GM20000 (cell line): ENCODE results near the gene FXYD4.

Experiments
- DNase-seq: peaks from one replicate; pipeline ENCODE4 v3.0.0; 2012; ENCODE audit warnings: low spot score
- TF ChIP-seq, protein P1 (sequence below): IDR thresholded peaks from 2 replicates; pipeline ENCODE4 v1.5.1; 2012; ENCODE audit warnings: mild to moderate bottlenecking, control low read depth; ENCODE audit errors: extremely low read depth, missing control alignments

FXYD4 gene

GRCh38 chr10:43360086-43360485 lies 11.3 kb upstream of the FXYD4 start:
- TF ChIP-seq, protein P1, sequence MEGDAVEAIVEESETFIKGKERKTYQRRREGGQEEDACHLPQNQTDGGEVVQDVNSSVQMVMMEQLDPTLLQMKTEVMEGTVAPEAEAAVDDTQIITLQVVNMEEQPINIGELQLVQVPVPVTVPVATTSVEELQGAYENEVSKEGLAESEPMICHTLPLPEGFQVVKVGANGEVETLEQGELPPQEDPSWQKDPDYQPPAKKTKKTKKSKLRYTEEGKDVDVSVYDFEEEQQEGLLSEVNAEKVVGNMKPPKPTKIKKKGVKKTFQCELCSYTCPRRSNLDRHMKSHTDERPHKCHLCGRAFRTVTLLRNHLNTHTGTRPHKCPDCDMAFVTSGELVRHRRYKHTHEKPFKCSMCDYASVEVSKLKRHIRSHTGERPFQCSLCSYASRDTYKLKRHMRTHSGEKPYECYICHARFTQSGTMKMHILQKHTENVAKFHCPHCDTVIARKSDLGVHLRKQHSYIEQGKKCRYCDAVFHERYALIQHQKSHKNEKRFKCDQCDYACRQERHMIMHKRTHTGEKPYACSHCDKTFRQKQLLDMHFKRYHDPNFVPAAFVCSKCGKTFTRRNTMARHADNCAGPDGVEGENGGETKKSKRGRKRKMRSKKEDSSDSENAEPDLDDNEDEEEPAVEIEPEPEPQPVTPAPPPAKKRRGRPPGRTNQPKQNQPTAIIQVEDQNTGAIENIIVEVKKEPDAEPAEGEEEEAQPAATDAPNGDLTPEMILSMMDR = no peak
- DNase-seq = no peak

DNA sequence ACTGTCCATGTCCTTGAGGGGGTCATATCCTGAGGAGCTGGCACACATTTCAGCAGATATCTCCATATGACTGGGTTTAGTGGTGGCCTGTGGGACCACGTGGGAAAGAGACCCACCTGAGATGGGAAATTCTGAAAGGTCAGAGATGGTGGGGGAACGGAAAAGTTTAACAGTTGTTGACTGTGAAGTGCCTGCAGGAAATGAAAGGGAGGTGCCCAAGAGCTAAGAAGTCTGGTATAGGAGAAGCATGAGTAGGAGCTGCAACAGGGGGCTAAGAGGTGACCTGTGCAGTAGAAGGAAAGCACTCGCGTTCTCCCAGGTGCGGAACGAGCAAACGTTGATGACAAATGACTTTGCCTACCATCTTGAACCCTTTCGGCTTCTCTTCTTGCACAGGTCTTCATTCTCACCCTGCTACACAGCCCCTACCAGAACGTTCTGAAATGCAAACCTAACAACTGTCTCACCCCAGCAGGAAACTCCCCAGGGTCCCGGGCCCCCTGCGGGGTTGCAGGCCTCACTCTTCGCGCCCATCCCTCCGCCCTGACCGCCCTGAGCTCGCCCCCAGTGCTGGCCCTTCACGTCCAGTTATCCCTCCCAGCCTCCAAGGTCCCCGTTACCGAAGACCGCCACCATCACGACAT lies 9.8 kb upstream of the FXYD4 start:
- DNase-seq = no peak
- TF ChIP-seq, protein P1 = no peak

DNA sequence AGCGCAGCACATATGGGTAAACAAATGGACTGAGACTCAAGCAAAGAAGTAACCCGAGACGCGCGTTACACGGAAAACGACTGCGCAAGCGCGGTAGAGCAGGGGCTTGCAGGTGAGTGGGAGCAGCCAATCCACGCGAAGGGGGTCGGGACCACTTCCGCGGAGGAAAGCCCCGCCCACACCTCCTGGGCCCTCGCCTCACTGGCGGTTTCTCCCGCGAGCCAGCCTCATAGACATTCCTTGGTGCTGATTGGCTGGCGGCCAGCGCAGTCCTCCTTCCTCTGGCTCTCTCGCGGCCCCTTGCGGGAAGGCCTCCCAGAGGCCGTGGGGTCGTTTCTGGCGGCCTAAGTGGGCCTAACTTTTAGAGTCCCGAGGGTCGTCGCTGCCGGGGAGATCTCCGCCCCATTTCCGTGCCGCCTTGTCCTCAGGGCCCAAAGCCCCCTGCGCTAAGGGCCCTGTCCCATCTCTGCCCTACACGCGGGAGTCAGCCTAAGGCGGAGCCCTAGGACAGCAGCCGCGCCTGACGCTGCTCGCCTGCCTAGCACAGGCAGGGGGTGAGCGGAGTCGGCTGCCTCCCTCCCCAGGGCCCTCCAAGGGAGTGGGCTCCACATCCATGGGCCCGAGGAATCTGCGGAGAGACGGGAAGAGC lies 9.1 kb upstream of the FXYD4 start:
- TF ChIP-seq, protein P1 = peak; percentile 49
- DNase-seq = peak; percentile 96

DNA sequence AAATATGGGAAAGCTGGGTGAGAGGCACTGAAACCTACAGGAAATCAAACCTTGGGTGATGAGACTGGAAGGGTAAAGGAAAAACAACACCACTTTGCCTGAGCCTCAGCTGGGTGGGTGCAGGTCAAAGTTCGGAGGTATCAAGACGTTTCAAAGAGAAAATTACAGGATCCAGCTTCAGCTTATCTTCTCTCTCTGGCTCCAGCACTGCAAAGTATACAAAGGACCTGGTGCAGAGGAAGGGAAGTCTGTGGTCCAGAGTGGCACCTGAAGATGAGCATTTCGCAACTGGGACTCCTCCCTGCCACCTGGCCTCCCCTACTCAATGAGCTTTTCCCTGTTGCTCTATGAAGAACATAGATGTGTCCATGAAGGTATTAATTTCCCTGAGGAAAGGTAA lies 6.4 kb upstream of the FXYD4 start:
- TF ChIP-seq, protein P1 = no peak
- DNase-seq = no peak

DNA sequence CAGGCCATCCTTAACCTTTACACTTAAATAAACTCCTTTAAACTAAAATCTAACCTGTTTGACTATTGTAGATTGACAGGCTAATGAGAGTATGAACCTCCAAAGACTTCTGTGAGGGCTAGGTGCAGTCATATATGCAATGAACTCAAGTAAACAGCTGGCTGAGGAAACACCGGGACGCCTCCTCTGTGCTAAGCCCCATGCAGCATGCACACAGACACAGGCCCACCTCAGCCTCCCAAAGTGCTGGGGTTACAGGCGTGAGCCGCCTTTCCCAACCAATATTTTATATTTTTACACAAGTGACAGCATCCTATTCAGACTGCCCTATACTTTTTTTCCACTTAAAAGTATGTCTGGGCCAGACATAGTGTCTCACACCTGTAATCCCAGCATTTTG lies 1.5 kb upstream of the FXYD4 start:
- TF ChIP-seq, protein P1 = no peak
- no peak for DNase-seq

DNA sequence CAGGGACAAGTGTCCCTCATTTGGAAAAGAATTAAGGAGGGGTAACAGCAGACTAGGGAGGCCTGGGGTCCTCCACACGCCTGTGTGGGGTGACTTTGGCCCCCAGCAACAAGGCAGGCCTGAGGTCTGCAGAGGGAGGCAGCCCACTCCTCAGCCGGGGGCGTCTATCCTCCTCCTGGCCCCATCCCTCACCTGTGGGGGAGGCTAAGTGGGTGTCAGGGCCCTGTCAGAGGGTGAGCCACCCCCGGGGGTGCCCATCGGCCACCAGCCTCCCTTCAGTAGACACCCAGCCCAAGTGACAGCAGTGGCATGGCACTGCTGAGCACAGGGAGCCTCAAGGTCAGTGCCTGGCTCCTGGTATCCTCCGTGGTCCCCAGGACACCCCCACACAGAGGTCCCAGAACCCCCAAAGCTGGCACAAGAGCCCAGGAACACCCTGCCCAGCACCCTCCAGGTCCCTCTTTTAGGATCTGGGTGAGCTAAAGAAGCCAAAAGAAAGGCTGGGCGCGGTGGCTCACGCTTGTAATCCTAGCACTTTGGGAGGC lies 693 bp upstream of the FXYD4 start:
- TF ChIP-seq, protein P1 = no peak
- DNase-seq = no peak

DNA sequence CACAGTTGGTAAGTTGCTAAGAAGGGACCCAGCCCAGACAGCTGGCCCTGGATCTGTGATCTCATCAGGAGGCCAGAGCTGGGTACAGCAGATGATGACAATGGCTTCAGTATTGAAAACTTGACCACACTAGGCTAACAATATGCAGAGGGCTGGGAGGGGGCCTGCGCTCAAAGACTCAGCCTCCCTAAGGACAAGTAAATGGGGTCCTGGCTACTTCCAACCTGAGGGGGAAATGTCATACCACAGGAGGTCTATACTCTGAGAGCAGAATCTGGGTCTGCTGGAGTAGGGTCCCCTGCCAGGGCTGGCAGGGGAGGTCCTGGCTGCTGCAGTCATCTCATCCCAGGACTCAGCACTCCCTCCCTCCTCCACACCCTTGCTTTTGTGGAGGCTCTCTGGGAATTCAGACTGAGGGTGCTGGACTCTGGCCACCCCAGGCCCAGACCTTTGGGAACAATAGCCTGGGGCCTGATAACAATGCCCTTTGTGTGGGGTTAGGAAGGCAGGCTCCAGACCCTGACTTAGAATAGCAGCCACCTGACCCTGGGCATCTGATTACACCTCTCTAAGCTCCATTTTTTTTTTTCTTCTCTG lies 1.4 kb downstream of the FXYD4 start:
- no peak for DNase-seq
- TF ChIP-seq, protein P1 = no peak
